NCI-H1092 treated with DMSO at 0.1 percent for 48 hours (cell line): ENCODE measurements around the gene JPH2.

Experiments used
- DNase-seq: peaks from one replicate; lab custom pipeline; 2025; lab: John Stamatoyannopoulos, UW

Gene JPH2

GRCh38 chr20:44187772-44188709, 1.1 kb upstream of the JPH2 start:
- DNase-seq, result no peak

GRCh38 chr20:44186674-44187053, 324 bp downstream of the JPH2 start:
- DNase-seq, result no peak

GRCh38 chr20:44186201-44186600, 787 bp downstream of the JPH2 start:
- DNase-seq, result no peak

- DNase-seq, result no peak
Measured at GRCh38 chr20:44185574-44185973, 1.4 kb downstream of the JPH2 start.

GRCh38 chr20:44183282-44183681, 3.7 kb downstream of the JPH2 start:
- DNase-seq, result no peak

GRCh38 chr20:44182863-44183262, 4.1 kb downstream of the JPH2 start:
- DNase-seq, result no peak

GRCh38 chr20:44182135-44182765, 4.7 kb downstream of the JPH2 start:
- DNase-seq, result no peak

- DNase-seq, result peak; percentile 13
Measured at GRCh38 chr20:44181611-44182010, 5.4 kb downstream of the JPH2 start.

GRCh38 chr20:44180814-44181213, 6.2 kb downstream of the JPH2 start:
- no peak for DNase-seq

- no peak for DNase-seq
Measured at GRCh38 chr20:44176833-44177534, 10.0 kb downstream of the JPH2 start.

GRCh38 chr20:44174996-44175765, 11.8 kb downstream of the JPH2 start:
- no peak for DNase-seq

- no peak for DNase-seq
Measured at GRCh38 chr20:44173846-44174245, 13.1 kb downstream of the JPH2 start.

GRCh38 chr20:44173116-44173515, 13.9 kb downstream of the JPH2 start:
- no peak for DNase-seq

- DNase-seq, result no peak
Measured at GRCh38 chr20:44172572-44172950, 14.4 kb downstream of the JPH2 start.

GRCh38 chr20:44171775-44172571, 15.0 kb downstream of the JPH2 start:
- no peak for DNase-seq

- DNase-seq, result no peak
Measured at GRCh38 chr20:44170816-44171410, 16.1 kb downstream of the JPH2 start.

GRCh38 chr20:44167736-44168135, 19.3 kb downstream of the JPH2 start:
- no peak for DNase-seq

- DNase-seq, result no peak
Measured at GRCh38 chr20:44166477-44166876, 20.5 kb downstream of the JPH2 start.

GRCh38 chr20:44166008-44166407, 21.0 kb downstream of the JPH2 start:
- no peak for DNase-seq

- DNase-seq, result no peak
Measured at GRCh38 chr20:44160133-44160532, 26.9 kb downstream of the JPH2 start.

- no peak for DNase-seq
Measured at GRCh38 chr20:44159711-44160110, 27.3 kb downstream of the JPH2 start.
